Panc1 (cell line): ENCODE measurements around the gene MYO1A. TPM values are rescaled to one million over a fixed set of nuclear protein-coding genes. Genes with fewer than 3 reads are reported as not detected.

Experiments
- ATAC-seq: fragments of 200-7000 bp; cut with Tn5 transposase; 2 replicates; pipeline ENCODE4 v1.9.1; 2020; ENCODE audit warnings: mild to moderate bottlenecking, moderate library complexity
- BruUV-seq: library from RNA; stranded (reverse); fragments of 400-500 nt; replicated peaks from 2 replicates; lab custom pipeline; 2021; lab: Mats Ljungman, UMichigan
- CTCF ChIA-PET: fragments of 300-600 bp; sonication (Branson Sonifier 250); formaldehyde crosslinking; loops from one replicate; lab custom pipeline; 2022; ENCODE audit warnings: antibody characterized with exemption; lab: Charles Lee
- POLR2A ChIA-PET: fragments of 300-600 bp; sonication (Branson Sonifier 250); formaldehyde crosslinking; loops from one replicate; lab custom pipeline; 2022; ENCODE audit warnings: antibody characterized with exemption; lab: Charles Lee
- DNase-seq: peaks from one replicate; pipeline ENCODE4 v3.0.0-alpha.2; 2010; ENCODE audit warnings: low read depth, low spot score
- H3K27ac ChIP-seq: 2 replicates; pipeline ENCODE4 v1.5.1; 2011; ENCODE audit warnings: mild to moderate bottlenecking, low read length, inconsistent platforms
- H3K27me3 ChIP-seq: fragments of 200-500 bp; sonication (Bioruptor generic); 2 replicates; pipeline ENCODE4 v1.6.0; 2014; ENCODE audit warnings: low read length, inconsistent platforms; ENCODE audit not compliant: control insufficient read depth, insufficient read depth
- H3K36me3 ChIP-seq: fragments of 200-500 bp; sonication (Bioruptor generic); 2 replicates; pipeline ENCODE4 v1.5.1; 2014; ENCODE audit warnings: inconsistent platforms, mild to moderate bottlenecking, low read length, moderate library complexity; ENCODE audit not compliant: control insufficient read depth, insufficient read depth
- H3K4me1 ChIP-seq: 2 replicates; pipeline ENCODE4 v1.5.1; 2011; ENCODE audit warnings: inconsistent platforms, mild to moderate bottlenecking, low read length, moderate library complexity; ENCODE audit not compliant: control insufficient read depth, insufficient read depth
- H3K4me3 ChIP-seq, 2 experiments: 2 replicates each; pipeline ENCODE4 v1.5.1; 2011 to 2012; ENCODE audit warnings: low read depth in 2 of 2, low read length in 2 of 2, mild to moderate bottlenecking in 2 of 2, inconsistent platforms in 1 of 2, moderate library complexity in 1 of 2
- H3K9me3 ChIP-seq: fragments of 200-500 bp; sonication (Bioruptor generic); 2 replicates; pipeline ENCODE4 v1.5.1; 2014; ENCODE audit warnings: low read depth, mild to moderate bottlenecking, inconsistent platforms, low read length, moderate library complexity; ENCODE audit not compliant: control insufficient read depth, insufficient read depth
- CTCF ChIP-seq: fragments of 450-650 bp; IDR thresholded peaks from 2 replicates; pipeline ENCODE4 v1.5.1; 2017; ENCODE audit warnings: mild to moderate bottlenecking
- POLR2AphosphoS5 ChIP-seq: IDR thresholded peaks from 2 replicates; pipeline ENCODE4 v1.6.1; 2012; ENCODE audit warnings: mild to moderate bottlenecking, low read depth, low read length, moderate library complexity
- REST ChIP-seq, 2 experiments: IDR thresholded peaks; 2 replicates each; pipeline ENCODE4 v1.6.1; 2011 to 2012; ENCODE audit warnings: low read depth in 2 of 2, control low read depth in 1 of 2, low read length in 1 of 2, mild to moderate bottlenecking in 1 of 2, moderate library complexity in 1 of 2; ENCODE audit not compliant: insufficient read depth in 1 of 2
- SIN3A ChIP-seq: IDR thresholded peaks from 2 replicates; pipeline ENCODE4 v1.6.1; 2012; ENCODE audit warnings: low read depth, mild to moderate bottlenecking, low read length, moderate library complexity, borderline replicate concordance; ENCODE audit not compliant: insufficient read depth
- TCF7L2 ChIP-seq: IDR thresholded peaks from 2 replicates; pipeline ENCODE4 v1.6.1; 2011; ENCODE audit warnings: mild to moderate bottlenecking, low read depth, low read length, inconsistent platforms
- in situ Hi-C: cut with HindIII; loops from 2 replicates; pipeline ENCODE4 v1.10.0; 2016; ENCODE audit warnings: low sequenced_read_pairs, low pct_unique_long_range_greater_than_20kb
- intact Hi-C: fragments of 100-400 bp; cut with micrococcal nuclease; formaldehyde crosslinking; loops from one replicate; pipeline ENCODE4 v1.10.0; 2022; ENCODE audit not compliant: unreplicated experiment
- total RNA-seq: library from RNA; stranded (reverse); gene quantifications from one replicate; pipeline ENCODE4 v1.2.1, GENCODE V29; 2021; ENCODE audit not compliant: unreplicated experiment

Gene MYO1A
- total RNA-seq, 1 experiment from 2014 or later = not detected

- no peak overlapping the region for H3K4me3 ChIP-seq
- H3K9me3 ChIP-seq = no peaks in the 10 kb centered on the region
- POLR2A ChIA-PET = interaction anchor here (0.6 kb wide), 1 partner anchor 264 kb away, joined by 5 read pairs; no protein-coding TSS in a partner anchor
- H3K27me3 ChIP-seq = peaks cover 12% of the 10 kb centered on the region
- intact Hi-C loops (no loop called here), in situ Hi-C loops (no loop called here)
- TF ChIP-seq REST (IDR thresholded peaks at IDR 0.05; ENCODE audit: insufficient read depth in 1 of 2, low read depth in 2 of 2, low read length in 1 of 2) = no peak
- no peak for TF ChIP-seq CTCF
- no peak for TF ChIP-seq TCF7L2
- no peak for TF ChIP-seq SIN3A
- TF ChIP-seq POLR2AphosphoS5 = no peak
- no peak for ATAC-seq
- CTCF ChIA-PET = interaction anchor here (0.5 to 0.6 kb wide), 2 partner anchors 49 to 126 kb away, joined by 3 read pairs; no protein-coding TSS in a partner anchor
- no peaks in the 10 kb centered on the region for H3K4me1 ChIP-seq
- no peaks in the 10 kb centered on the region for H3K36me3 ChIP-seq
- no peak for DNase-seq
- H3K27ac ChIP-seq = no peak overlapping the region
- no TSS peak for BruUV-seq
Measured at GRCh38 chr12:57047981-57048380, 1.9 kb downstream of the MYO1A start.

DNA sequence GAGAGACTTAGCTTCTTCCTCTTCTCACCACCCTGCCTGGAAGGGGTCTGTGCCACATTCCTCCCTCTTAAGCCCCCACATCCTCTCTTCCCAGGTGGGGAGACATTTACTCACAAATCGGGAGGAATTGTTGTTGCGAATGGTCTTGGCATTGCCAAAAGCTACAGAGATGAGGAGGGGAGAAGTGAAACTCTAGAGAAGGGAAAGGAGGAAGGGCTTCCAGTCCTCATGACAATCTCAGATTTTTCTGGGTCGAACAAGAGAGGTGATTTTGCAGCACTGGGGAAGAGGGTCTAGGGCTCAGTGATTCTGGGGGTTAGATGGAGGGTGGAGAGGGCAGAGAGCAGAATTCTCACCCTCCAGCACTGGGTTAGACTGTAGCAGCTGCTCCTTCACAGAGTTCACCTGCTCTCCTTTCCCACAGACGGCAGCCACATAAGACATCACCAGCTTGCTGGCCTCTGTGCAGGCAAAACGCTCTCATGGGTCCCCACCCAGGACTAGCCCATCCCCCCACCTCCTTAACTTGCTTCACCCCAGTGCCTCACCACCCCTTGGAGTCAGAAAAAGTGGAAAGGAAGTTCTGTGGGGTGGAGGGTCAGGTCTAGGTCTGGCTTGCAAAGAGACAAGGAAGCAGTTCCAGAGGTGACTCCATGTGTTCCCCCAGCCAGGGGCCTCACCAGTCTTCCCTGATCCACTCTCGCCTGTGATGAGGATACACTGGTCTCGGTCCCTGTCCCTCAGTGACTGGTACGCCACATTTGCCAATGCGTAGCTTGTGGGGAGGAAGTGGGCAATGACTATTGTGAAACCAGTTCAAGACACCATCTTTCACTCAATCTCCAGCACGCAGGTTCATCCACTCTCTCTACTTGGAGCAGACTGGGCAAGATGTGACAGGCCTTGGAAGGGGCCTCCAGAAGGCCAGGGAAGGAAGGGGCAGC lies 2.7 kb downstream of the MYO1A start:
- H3K27ac ChIP-seq = no peak overlapping the region
- POLR2A ChIA-PET = interaction anchor here (0.6 kb wide), 1 partner anchor 19 kb away, joined by 8 read pairs; no protein-coding TSS in a partner anchor
- DNase-seq = no peak
- in situ Hi-C loops (no loop called here), intact Hi-C loops (no loop called here)
- H3K27me3 ChIP-seq = peaks cover 12% of the 10 kb centered on the region
- no TSS peak for BruUV-seq
- ATAC-seq = no peak
- H3K4me3 ChIP-seq = no peak overlapping the region
- no peak for TF ChIP-seq POLR2AphosphoS5
- no peaks in the 10 kb centered on the region for H3K36me3 ChIP-seq
- CTCF ChIA-PET = interaction anchor here (0.5 kb wide), 1 partner anchor 127 kb away, joined by 3 read pairs; no protein-coding TSS in a partner anchor
- no peaks in the 10 kb centered on the region for H3K9me3 ChIP-seq
- H3K4me1 ChIP-seq = no peaks in the 10 kb centered on the region
